HG02798 (cell line): Measurements from ENCODE around the gene S100A6.

ENCODE experiments used
- ATAC-seq: cut with Tn5 transposase; IDR thresholded peaks from one replicate; pipeline ENCODE4 v1.9.1; 2021; ENCODE audit warnings: mild to moderate bottlenecking; ENCODE audit not compliant: unreplicated experiment, poor library complexity

S100A6 gene

GRCh38 chr1:153546796-153547559 is 11.2 kb upstream of the S100A6 start:
- no peak for ATAC-seq

GRCh38 chr1:153546371-153546770 is 10.6 kb upstream of the S100A6 start:
- no peak for ATAC-seq

GRCh38 chr1:153545067-153546055 is 9.6 kb upstream of the S100A6 start, which contains the start of gene S100A4:
Gene S100A4, minus strand, starts transcription at chr1:153545806. Its CDS starts 1,012 bp downstream, at chr1:153544794.
- peak; percentile 57 for ATAC-seq

- ATAC-seq: no peak
Measured at GRCh38 chr1:153544453-153545066, 8.8 kb upstream of the S100A6 start.

- no peak for ATAC-seq
Measured at GRCh38 chr1:153543736-153544135, 7.9 kb upstream of the S100A6 start.

- ATAC-seq: no peak
Measured at GRCh38 chr1:153542956-153543711, 7.3 kb upstream of the S100A6 start.

GRCh38 chr1:153541641-153542590 is 6.1 kb upstream of the S100A6 start:
- ATAC-seq: no peak

GRCh38 chr1:153540394-153541361 is 4.9 kb upstream of the S100A6 start, which contains the start of gene S100A5:
Gene S100A5, minus strand, starts transcription at chr1:153540934. Its CDS starts 743 bp downstream, at chr1:153540191.
- ATAC-seq: no peak

- ATAC-seq: no peak
Measured at GRCh38 chr1:153539395-153540093, 3.8 kb upstream of the S100A6 start.

- ATAC-seq: no peak
Measured at GRCh38 chr1:153538315-153538821, 2.6 kb upstream of the S100A6 start.

- ATAC-seq: no peak
Measured at GRCh38 chr1:153537376-153537730, 1.6 kb upstream of the S100A6 start.

- ATAC-seq: no peak
Measured at GRCh38 chr1:153536671-153537375, 1.0 kb upstream of the S100A6 start.

- no peak for ATAC-seq
Measured at GRCh38 chr1:153536012-153536670, 350 bp upstream of the S100A6 start.

- ATAC-seq: no peak
Measured at GRCh38 chr1:153534925-153535241, 908 bp downstream of the S100A6 start.

- ATAC-seq: no peak
Measured at GRCh38 chr1:153534226-153534924, 1.4 kb downstream of the S100A6 start.
